Suprapubic skin (tissue), 4 donors: ENCODE data around the gene SNAPC2.

Source experiments
- POLR2A ChIP-seq, 2 donors: fragments of 450-650 bp; IDR thresholded peaks; one replicate each; pipeline ENCODE4 v1.6.1; 2017; ENCODE audit warnings: antibody characterized with exemption in 2 of 2, mild to moderate bottlenecking in 2 of 2, moderate library complexity in 2 of 2
- POLR2AphosphoS5 ChIP-seq, 3 donors: sonication (generic); formaldehyde crosslinking; IDR thresholded peaks; one replicate each; pipeline ENCODE4 v1.6.1; 2017; ENCODE audit warnings: antibody characterized with exemption in 3 of 3
- TF ChIP-seq, protein P1 (sequence below), 2 donors: fragments of 200-600 bp in 1 of 2; fragments of 450-650 bp in 1 of 2; sonication (generic) in 1 of 2; IDR thresholded peaks; one replicate each; pipeline ENCODE4 v1.5.1; 2016 to 2019; ENCODE audit warnings: antibody characterized with exemption in 2 of 2, mild to moderate bottlenecking in 1 of 2, moderate library complexity in 1 of 2

DNA sequence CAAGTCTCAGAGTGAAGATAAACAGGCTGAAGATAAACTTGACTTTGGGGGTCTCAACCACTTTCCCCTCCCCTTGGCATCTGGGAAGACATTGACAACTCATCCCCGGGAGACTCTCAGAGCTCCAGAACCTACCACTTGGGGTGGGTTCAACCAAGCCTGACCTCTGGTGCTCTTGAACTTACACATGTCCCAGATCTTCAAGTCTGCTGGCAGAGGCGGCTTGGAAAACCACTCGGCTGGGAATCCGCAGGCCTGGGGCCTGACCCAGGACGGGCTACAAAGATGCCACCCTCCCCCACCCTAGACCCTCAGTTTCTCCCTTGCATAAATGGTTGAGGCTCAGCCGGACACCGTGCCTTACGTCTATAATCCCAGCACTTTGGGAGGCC, 31.3 kb upstream of the SNAPC2 start:
- TF ChIP-seq, protein P1, sequence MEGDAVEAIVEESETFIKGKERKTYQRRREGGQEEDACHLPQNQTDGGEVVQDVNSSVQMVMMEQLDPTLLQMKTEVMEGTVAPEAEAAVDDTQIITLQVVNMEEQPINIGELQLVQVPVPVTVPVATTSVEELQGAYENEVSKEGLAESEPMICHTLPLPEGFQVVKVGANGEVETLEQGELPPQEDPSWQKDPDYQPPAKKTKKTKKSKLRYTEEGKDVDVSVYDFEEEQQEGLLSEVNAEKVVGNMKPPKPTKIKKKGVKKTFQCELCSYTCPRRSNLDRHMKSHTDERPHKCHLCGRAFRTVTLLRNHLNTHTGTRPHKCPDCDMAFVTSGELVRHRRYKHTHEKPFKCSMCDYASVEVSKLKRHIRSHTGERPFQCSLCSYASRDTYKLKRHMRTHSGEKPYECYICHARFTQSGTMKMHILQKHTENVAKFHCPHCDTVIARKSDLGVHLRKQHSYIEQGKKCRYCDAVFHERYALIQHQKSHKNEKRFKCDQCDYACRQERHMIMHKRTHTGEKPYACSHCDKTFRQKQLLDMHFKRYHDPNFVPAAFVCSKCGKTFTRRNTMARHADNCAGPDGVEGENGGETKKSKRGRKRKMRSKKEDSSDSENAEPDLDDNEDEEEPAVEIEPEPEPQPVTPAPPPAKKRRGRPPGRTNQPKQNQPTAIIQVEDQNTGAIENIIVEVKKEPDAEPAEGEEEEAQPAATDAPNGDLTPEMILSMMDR (IDR thresholded peaks at IDR 0.05), result no peak
- no peak for TF ChIP-seq POLR2A (IDR thresholded peaks at IDR 0.05)
- no peak for TF ChIP-seq POLR2AphosphoS5 (IDR thresholded peaks at IDR 0.05)
